Measurements from ENCODE around the gene CKAP2L.

DNA sequence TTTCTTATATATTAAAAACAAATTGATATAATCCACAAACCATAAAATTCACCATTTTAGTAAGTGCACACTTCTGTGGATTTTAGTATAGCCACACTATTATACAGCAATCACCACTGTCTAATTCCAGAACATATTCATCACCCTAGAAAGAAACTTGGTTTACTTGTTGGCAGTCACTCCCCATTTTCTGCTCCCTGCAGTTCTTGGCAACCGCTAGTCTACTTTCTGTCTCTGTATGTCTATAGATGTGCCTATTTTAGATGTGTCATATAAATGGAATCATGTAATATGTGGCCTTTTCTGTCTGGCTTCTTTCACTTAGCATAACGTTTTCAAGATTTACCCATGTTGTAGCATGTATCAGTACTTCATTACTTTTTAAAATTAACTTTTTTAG is 5.7 kb downstream of the CKAP2L start:
- TF ChIP-seq, protein P1, sequence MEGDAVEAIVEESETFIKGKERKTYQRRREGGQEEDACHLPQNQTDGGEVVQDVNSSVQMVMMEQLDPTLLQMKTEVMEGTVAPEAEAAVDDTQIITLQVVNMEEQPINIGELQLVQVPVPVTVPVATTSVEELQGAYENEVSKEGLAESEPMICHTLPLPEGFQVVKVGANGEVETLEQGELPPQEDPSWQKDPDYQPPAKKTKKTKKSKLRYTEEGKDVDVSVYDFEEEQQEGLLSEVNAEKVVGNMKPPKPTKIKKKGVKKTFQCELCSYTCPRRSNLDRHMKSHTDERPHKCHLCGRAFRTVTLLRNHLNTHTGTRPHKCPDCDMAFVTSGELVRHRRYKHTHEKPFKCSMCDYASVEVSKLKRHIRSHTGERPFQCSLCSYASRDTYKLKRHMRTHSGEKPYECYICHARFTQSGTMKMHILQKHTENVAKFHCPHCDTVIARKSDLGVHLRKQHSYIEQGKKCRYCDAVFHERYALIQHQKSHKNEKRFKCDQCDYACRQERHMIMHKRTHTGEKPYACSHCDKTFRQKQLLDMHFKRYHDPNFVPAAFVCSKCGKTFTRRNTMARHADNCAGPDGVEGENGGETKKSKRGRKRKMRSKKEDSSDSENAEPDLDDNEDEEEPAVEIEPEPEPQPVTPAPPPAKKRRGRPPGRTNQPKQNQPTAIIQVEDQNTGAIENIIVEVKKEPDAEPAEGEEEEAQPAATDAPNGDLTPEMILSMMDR (IDR thresholded peaks at IDR 0.05; ENCODE audit: low read depth, low read length): no peak
- no peak for TF ChIP-seq EZH2phosphoT487 (IDR thresholded peaks at IDR 0.05; ENCODE audit: low read depth)

Data from OCI-LY3 (cell line).